Measurements from ENCODE around the gene ULK1. TPM values are rescaled to one million over a fixed set of nuclear protein-coding genes. Genes with fewer than 3 reads are reported as not detected.
"Not testable (repeated sequence)": the region's sequence is repeated elsewhere in the genome, so short reads cannot be mapped to it uniquely, and the experiment has no call there.

The ULK1 gene
- total RNA-seq, 2 experiments from 2014 or later = 85.0 to 91.6 TPM

DNA sequence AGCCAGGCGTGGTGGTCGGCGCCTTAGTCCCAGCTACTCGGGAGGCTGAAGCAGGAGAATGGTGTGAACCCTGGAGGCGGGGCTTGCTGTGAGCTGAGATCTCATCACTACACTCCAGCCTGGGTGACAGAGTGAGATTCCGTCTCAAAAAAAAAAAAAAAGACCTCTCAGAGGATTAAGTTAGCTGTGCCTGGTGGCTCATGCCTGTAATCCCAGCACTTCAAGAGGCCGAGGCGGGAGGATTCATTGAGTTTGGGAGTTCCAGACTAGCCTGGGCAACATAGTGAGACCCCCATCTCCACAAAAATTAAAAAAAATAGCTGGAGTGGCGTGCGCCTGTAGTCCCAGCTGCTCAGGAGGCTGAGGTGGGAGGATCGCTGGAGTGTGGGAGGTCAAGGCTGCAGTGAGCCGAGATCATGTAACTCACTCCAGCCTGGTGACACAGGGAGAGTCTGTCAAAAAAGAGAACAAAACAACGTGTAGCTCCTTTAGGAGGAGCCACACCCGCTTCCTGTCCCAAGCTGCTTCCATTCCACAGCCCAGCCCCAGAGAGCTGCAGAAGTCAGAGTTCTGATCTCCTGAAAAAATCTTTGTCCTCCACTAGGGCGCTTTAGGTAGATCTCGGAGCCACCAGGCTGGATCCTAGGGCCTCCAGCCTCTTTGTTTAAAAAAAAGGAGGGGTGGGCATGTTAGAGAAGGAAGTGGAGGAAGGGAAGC is 11.5 kb upstream of the ULK1 start:
- Histone ChIP-seq H3K4me3 (ENCODE audit: low read length) (no peak overlapping the region), H3K36me3 (ENCODE audit: insufficient read depth, low read length) (no peaks in the 10 kb centered on the region), H3K27ac (ENCODE audit: low read depth in 1 of 2, low read length in 2 of 2) (no peak overlapping the region), H3K9me3 (ENCODE audit: control insufficient read depth in 1 of 2, insufficient read depth in 1 of 2, low read length in 2 of 2) (no peaks in the 10 kb centered on the region), H3K27me3 (ENCODE audit: control insufficient read depth in 1 of 2, insufficient read depth in 2 of 2, low read length in 2 of 2) (peaks cover 0 to 3% of the 10 kb centered on the region in 2 experiments), H3K4me1 (ENCODE audit: insufficient read depth, low read length) (no peaks in the 10 kb centered on the region)
- Mint-ChIP-seq H3K27me3 (peaks cover 1% of the 10 kb centered on the region), H3K36me3 (ENCODE audit: low read depth) (no peaks in the 10 kb centered on the region), H3K4me3 (no peak overlapping the region), H3K4me1 (ENCODE audit: low read depth) (no peaks in the 10 kb centered on the region), H3K9me3 (peaks cover 4% of the 10 kb centered on the region), H3K27ac (no peak overlapping the region)
- ATAC-seq (ENCODE audit: poor library complexity) = no peak
- DNase-seq = no peak
- ChIA-PET POLR2A (no interaction called here), CTCF (no interaction called here)
- TF ChIP-seq CTCF (IDR thresholded peaks at IDR 0.05) = no peak
- intact Hi-C loops (cut with DNase I, micrococcal nuclease) = no loop called here

GRCh38 chr12:131883521-131883900 is 10.9 kb upstream of the ULK1 start:
- Mint-ChIP-seq H3K27me3 (no peaks in the 10 kb centered on the region), H3K27ac (no peak overlapping the region), H3K4me1 (ENCODE audit: low read depth) (no peaks in the 10 kb centered on the region), H3K9me3 (peaks cover 4% of the 10 kb centered on the region), H3K36me3 (ENCODE audit: low read depth) (no peaks in the 10 kb centered on the region), H3K4me3 (no peak overlapping the region)
- no peak for TF ChIP-seq CTCF (IDR thresholded peaks at IDR 0.05)
- intact Hi-C loops (cut with DNase I, micrococcal nuclease) = no loop called here
- peaks cover 0 to 3% of the 10 kb centered on the region in 2 experiments for H3K27me3 ChIP-seq (ENCODE audit: control insufficient read depth in 1 of 2, insufficient read depth in 2 of 2, low read length in 2 of 2)
- no peak overlapping the region for H3K4me3 ChIP-seq (ENCODE audit: low read length)
- H3K27ac ChIP-seq (ENCODE audit: low read depth in 1 of 2, low read length in 2 of 2) = no peak overlapping the region
- ChIA-PET CTCF (no interaction called here), POLR2A (no interaction called here)
- no peaks in the 10 kb centered on the region for H3K4me1 ChIP-seq (ENCODE audit: insufficient read depth, low read length)
- H3K36me3 ChIP-seq (ENCODE audit: insufficient read depth, low read length) = no peaks in the 10 kb centered on the region
- DNase-seq (no peak), ATAC-seq (ENCODE audit: poor library complexity) (no peak)
- no peaks in the 10 kb centered on the region for H3K9me3 ChIP-seq (ENCODE audit: control insufficient read depth in 1 of 2, insufficient read depth in 1 of 2, low read length in 2 of 2)

DNA sequence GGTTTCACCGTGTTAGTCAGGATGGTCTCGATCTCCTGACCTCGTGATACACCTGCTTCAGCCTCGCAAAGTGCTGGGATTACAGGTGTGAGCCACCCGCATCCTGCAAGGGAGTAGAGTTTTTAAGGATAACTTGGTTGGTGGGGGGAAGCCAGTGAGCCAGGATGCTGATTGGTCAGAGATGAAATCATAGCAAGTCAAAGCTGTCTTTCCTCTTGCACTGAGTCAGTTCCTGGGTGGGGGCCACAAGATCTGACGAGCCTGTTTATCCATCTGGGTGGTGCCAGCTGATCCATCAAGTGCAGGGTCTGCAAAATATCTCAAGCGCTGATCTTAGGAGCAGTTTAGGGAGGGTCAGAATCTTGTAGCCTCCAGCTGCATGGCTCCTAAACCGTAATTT is 9.3 kb upstream of the ULK1 start:
- H3K4me3 ChIP-seq (ENCODE audit: low read length); H3K4me1 ChIP-seq (ENCODE audit: insufficient read depth, low read length); H3K27ac ChIP-seq (ENCODE audit: low read depth in 1 of 2, low read length in 2 of 2); H3K36me3 ChIP-seq (ENCODE audit: insufficient read depth, low read length); DNase-seq; H3K4me1 Mint-ChIP-seq (ENCODE audit: low read depth); intact Hi-C loops (cut with DNase I, micrococcal nuclease); H3K9me3 ChIP-seq (ENCODE audit: control insufficient read depth in 1 of 2, insufficient read depth in 1 of 2, low read length in 2 of 2); H3K27ac Mint-ChIP-seq; H3K4me3 Mint-ChIP-seq; H3K27me3 ChIP-seq (ENCODE audit: control insufficient read depth in 1 of 2, insufficient read depth in 2 of 2, low read length in 2 of 2); H3K36me3 Mint-ChIP-seq (ENCODE audit: low read depth); CTCF ChIA-PET; POLR2A ChIA-PET; ATAC-seq (ENCODE audit: poor library complexity); H3K27me3 Mint-ChIP-seq; H3K9me3 Mint-ChIP-seq: not testable (repeated sequence)

GRCh38 chr12:131885543-131886057 is 8.8 kb upstream of the ULK1 start:
- Histone ChIP-seq H3K9me3 (ENCODE audit: control insufficient read depth in 1 of 2, insufficient read depth in 1 of 2, low read length in 2 of 2) (no peaks in the 10 kb centered on the region), H3K4me1 (ENCODE audit: insufficient read depth, low read length) (no peaks in the 10 kb centered on the region), H3K27ac (ENCODE audit: low read depth in 1 of 2, low read length in 2 of 2) (no peak overlapping the region), H3K36me3 (ENCODE audit: insufficient read depth, low read length) (no peaks in the 10 kb centered on the region), H3K27me3 (ENCODE audit: control insufficient read depth in 1 of 2, insufficient read depth in 2 of 2, low read length in 2 of 2) (peaks cover 0 to 3% of the 10 kb centered on the region in 2 experiments), H3K4me3 (ENCODE audit: low read length) (no peak overlapping the region)
- H3K27ac Mint-ChIP-seq = no peak overlapping the region
- no peak for DNase-seq
- TF ChIP-seq CTCF (IDR thresholded peaks at IDR 0.05) = no peak
- ChIA-PET CTCF (no interaction called here), POLR2A (no interaction called here)
- H3K27me3 Mint-ChIP-seq = no peaks in the 10 kb centered on the region
- H3K4me1 Mint-ChIP-seq (ENCODE audit: low read depth) = no peaks in the 10 kb centered on the region
- no peak for ATAC-seq (ENCODE audit: poor library complexity)
- intact Hi-C loops (cut with DNase I, micrococcal nuclease) = no loop called here
- no peak overlapping the region for H3K4me3 Mint-ChIP-seq
- peaks cover 4% of the 10 kb centered on the region for H3K9me3 Mint-ChIP-seq
- H3K36me3 Mint-ChIP-seq (ENCODE audit: low read depth) = no peaks in the 10 kb centered on the region

DNA sequence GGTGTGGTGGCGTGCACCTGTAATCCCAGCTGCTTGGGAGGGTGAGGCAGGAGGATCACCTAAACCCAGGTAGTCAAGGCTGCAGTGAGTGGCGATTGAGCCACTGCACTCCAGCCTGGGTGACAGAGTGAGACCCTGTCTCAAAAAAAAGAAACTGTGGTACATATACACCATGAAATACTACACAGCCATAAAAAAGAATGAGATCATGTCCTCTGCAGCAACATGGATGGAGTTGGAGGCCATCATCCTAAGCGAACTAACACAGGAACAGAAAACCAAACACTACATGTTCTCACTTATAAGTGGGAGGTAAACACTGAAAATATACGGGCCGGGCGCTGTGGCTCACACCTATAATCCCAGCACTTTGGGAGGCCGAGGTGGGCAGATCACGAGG is 2.7 kb upstream of the ULK1 start:
- POLR2A ChIA-PET, H3K27ac Mint-ChIP-seq: not testable (repeated sequence)

More for the DNA sequence above, 2.7 kb upstream of the ULK1 start:
- DNase-seq; H3K4me3 ChIP-seq (ENCODE audit: low read length); H3K27ac ChIP-seq (ENCODE audit: low read depth in 1 of 2, low read length in 2 of 2); CTCF ChIA-PET; H3K9me3 ChIP-seq (ENCODE audit: control insufficient read depth in 1 of 2, insufficient read depth in 1 of 2, low read length in 2 of 2); H3K27me3 Mint-ChIP-seq; H3K36me3 Mint-ChIP-seq (ENCODE audit: low read depth); H3K27me3 ChIP-seq (ENCODE audit: control insufficient read depth in 1 of 2, insufficient read depth in 2 of 2, low read length in 2 of 2); H3K9me3 Mint-ChIP-seq; H3K4me1 Mint-ChIP-seq (ENCODE audit: low read depth); ATAC-seq (ENCODE audit: poor library complexity); H3K36me3 ChIP-seq (ENCODE audit: insufficient read depth, low read length): not testable (repeated sequence)
- peaks cover 16% of the 10 kb centered on the region for H3K4me1 ChIP-seq (ENCODE audit: insufficient read depth, low read length)
- H3K4me3 Mint-ChIP-seq = peak overlapping the region; percentile 66
- intact Hi-C loops (cut with DNase I, micrococcal nuclease) = loop anchor here in 1 of 2 experiments (5.0 kb wide), 2 partner anchors 179 to 191 kb away; partner anchors contain the start of gene SFSWAP
